Measurements from ENCODE around the gene SCN7A. TPM values are rescaled to one million over a fixed set of nuclear protein-coding genes. Genes with fewer than 3 reads are reported as not detected.

Gene SCN7A
- total RNA-seq, 5 donors from 2014 or later (not counting 1 experiment from before 2014, with no cell fraction given) = 0.03 to 0.09 TPM; not detected in 3

GRCh38 chr2:166393008-166393407 lies 101.0 kb downstream of the SCN7A start:
- H3K36me3 Mint-ChIP-seq = no peaks in the 10 kb centered on the region
- ChIA-PET POLR2A (no interaction called here), CTCF (no interaction called here)
- Histone ChIP-seq H3K36me3 (ENCODE audit: control insufficient read depth in 2 of 2, extremely low read depth in 1 of 2, insufficient read depth in 1 of 2, low read length in 1 of 2) (no peaks in the 10 kb centered on the region), H3K4me1 (ENCODE audit: control insufficient read depth in 1 of 2, extremely low read depth in 1 of 2, insufficient read depth in 2 of 2, low read length in 2 of 2) (no peaks in the 10 kb centered on the region), H3K9me3 (no peaks in the 10 kb centered on the region), H3K27me3 (replicated peaks in 1 of 2; ENCODE audit: control insufficient read depth in 2 of 2, extremely low read depth in 1 of 2, insufficient read depth in 2 of 2, low read length in 1 of 2) (no peaks in the 10 kb centered on the region), H3K4me3 (ENCODE audit: control insufficient read depth in 1 of 2, extremely low read depth in 1 of 2, low read length in 1 of 2) (no peak overlapping the region), H3K27ac (ENCODE audit: low read length) (no peak overlapping the region)
- DNase-seq (no peak), ATAC-seq (replicated peaks in 1 of 4) (no peak)
- WGBS (ENCODE audit: insufficient coverage) = 85% methylated on average over 2 of the region's 3 CpGs
- H3K9me3 Mint-ChIP-seq = peaks cover 0 to 4% (median 2%) of the 10 kb centered on the region in 3 donors
- H3K27ac Mint-ChIP-seq = no peak overlapping the region
- H3K4me1 Mint-ChIP-seq = no peaks in the 10 kb centered on the region
- H3K27me3 Mint-ChIP-seq = peaks cover 0 to 4% of the 10 kb centered on the region in 2 donors
- no peak overlapping the region for H3K4me3 Mint-ChIP-seq

DNA sequence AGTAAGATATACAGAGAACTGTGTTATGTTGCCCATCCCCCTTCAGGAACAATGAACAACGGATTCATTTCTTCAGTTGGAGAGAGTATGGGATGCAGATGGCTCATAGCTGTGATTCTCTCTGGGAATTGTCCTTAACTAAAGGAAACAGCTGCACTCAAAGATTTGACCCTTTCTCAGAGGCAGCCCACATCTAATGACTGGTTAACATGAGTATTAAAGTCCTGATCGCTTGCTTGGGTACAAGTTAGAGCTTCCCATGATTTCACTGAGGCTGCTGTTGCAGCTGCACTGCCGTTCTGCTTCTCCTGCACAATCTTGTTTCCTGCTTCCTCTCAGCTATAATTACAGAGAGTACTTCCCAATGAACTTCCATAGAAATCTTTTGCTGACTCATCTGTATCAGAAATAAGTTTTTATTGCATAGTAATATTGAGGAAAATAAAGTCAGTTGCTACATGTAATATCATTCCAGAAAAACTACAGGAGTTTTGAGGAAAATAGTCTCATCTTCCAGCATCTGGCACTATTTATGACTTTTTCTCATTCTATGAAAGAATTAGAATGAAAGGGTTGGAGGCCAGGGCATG lies 105.5 kb downstream of the SCN7A start:
- H3K9me3 ChIP-seq = no peaks in the 10 kb centered on the region
- Mint-ChIP-seq H3K4me1 (no peaks in the 10 kb centered on the region), H3K4me3 (no peak overlapping the region), H3K36me3 (no peaks in the 10 kb centered on the region), H3K9me3 (peaks cover 0 to 4% (median 2%) of the 10 kb centered on the region in 3 donors), H3K27me3 (no peaks in the 10 kb centered on the region), H3K27ac (no peak overlapping the region)
- H3K27me3 ChIP-seq (replicated peaks in 1 of 2; ENCODE audit: control insufficient read depth in 2 of 2, extremely low read depth in 1 of 2, insufficient read depth in 2 of 2, low read length in 1 of 2) = no peaks in the 10 kb centered on the region
- no peak overlapping the region for H3K4me3 ChIP-seq (ENCODE audit: control insufficient read depth in 1 of 2, extremely low read depth in 1 of 2, low read length in 1 of 2)
- no peaks in the 10 kb centered on the region for H3K36me3 ChIP-seq (ENCODE audit: control insufficient read depth in 2 of 2, extremely low read depth in 1 of 2, insufficient read depth in 1 of 2, low read length in 1 of 2)
- H3K27ac ChIP-seq (ENCODE audit: low read length) = no peak overlapping the region
- ChIA-PET POLR2A (no interaction called here), CTCF (no interaction called here)
- 71% methylated on average over 2 of the region's 3 CpGs for WGBS (ENCODE audit: insufficient coverage)
- DNase-seq = no peak
- H3K4me1 ChIP-seq (ENCODE audit: control insufficient read depth in 1 of 2, extremely low read depth in 1 of 2, insufficient read depth in 2 of 2, low read length in 2 of 2) = no peaks in the 10 kb centered on the region
- no peak for ATAC-seq (replicated peaks in 1 of 4)

DNA sequence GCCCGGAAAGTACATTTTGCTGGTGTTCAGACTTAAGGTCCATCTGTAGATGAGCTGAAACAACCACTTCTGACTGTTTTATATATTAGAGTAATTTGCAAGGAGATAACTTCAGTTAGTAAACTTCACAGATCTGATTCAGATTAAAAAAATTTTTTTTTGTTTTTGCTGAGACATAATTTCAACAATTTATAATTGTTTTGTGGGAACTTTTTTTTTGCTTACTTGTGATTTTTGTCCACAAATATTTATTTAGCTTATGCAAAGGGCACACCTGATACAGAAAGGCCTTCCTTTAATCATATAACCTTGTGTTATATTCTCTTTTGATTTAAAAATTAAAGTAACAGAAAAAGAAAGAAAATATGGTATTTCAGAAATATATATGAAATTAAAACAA lies 108.7 kb downstream of the SCN7A start:
- peaks cover 0 to 4% (median 2%) of the 10 kb centered on the region in 3 donors for H3K9me3 Mint-ChIP-seq
- H3K9me3 ChIP-seq = no peaks in the 10 kb centered on the region
- H3K27me3 Mint-ChIP-seq = peaks cover 0 to 5% of the 10 kb centered on the region in 2 donors
- no peak overlapping the region for H3K27ac Mint-ChIP-seq
- no peak for DNase-seq
- no peaks in the 10 kb centered on the region for H3K36me3 Mint-ChIP-seq
- H3K36me3 ChIP-seq (ENCODE audit: control insufficient read depth in 2 of 2, extremely low read depth in 1 of 2, insufficient read depth in 1 of 2, low read length in 1 of 2) = no peaks in the 10 kb centered on the region
- no peak overlapping the region for H3K4me3 ChIP-seq (ENCODE audit: control insufficient read depth in 1 of 2, extremely low read depth in 1 of 2, low read length in 1 of 2)
- WGBS (ENCODE audit: insufficient coverage) = no CpG with 5 or more reads among the region's 1 CpG
- no peak overlapping the region for H3K27ac ChIP-seq (ENCODE audit: low read length)
- ChIA-PET CTCF (interaction anchor here in 1 of 2 donors (0.7 kb wide), 1 partner anchor 11 kb away, joined by 3 read pairs; no protein-coding TSS in a partner anchor), POLR2A (no interaction called here)
- no peaks in the 10 kb centered on the region for H3K4me1 ChIP-seq (ENCODE audit: control insufficient read depth in 1 of 2, extremely low read depth in 1 of 2, insufficient read depth in 2 of 2, low read length in 2 of 2)
- no peaks in the 10 kb centered on the region for H3K4me1 Mint-ChIP-seq
- H3K27me3 ChIP-seq (replicated peaks in 1 of 2; ENCODE audit: control insufficient read depth in 2 of 2, extremely low read depth in 1 of 2, insufficient read depth in 2 of 2, low read length in 1 of 2) = no peaks in the 10 kb centered on the region
- no peak overlapping the region for H3K4me3 Mint-ChIP-seq
- no peak for ATAC-seq (replicated peaks in 1 of 4)

DNA sequence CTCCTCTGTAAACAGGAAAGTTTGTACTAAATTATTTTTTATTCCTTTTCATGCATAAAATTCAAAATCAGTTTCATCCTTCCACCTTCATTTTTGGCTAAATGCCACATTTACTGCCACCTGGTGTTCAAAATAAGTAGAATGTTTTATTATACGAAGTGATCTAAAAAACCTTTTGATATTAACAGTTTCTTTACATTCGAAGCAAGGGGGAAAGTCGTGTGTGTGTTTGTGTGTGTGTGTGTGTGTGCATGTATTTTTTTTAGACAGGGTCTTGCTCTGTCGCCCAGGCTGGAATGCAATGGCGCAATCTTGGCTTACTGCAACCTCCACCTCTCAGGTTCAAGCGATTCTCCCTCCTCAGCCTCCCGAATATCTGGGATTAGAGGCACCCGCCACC lies 109.3 kb downstream of the SCN7A start:
- no peaks in the 10 kb centered on the region for H3K36me3 Mint-ChIP-seq
- CTCF ChIA-PET = no interaction called here

DNA sequence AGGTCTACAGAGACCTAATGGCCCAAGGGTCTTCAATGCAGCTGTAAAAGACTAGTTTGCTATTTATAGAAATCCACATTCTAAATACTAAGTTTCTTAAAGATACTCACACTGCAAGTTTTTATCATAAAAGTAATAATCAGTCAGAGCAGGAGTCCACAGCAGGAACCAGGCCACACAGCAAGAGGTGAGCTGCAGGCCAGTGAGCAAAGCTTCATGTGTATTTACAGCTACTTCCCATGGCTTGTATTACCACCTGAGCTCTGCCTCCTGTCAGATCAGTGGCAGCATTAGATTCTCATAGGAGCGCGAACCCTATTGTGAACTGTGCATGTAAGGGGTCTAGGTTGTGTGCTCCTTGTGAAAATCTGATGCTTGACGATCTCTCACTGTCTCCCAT lies 111.6 kb downstream of the SCN7A start:
- no peaks in the 10 kb centered on the region for H3K36me3 ChIP-seq (ENCODE audit: control insufficient read depth in 2 of 2, extremely low read depth in 1 of 2, insufficient read depth in 1 of 2, low read length in 1 of 2)
- ChIA-PET POLR2A (no interaction called here), CTCF (no interaction called here)
- H3K9me3 Mint-ChIP-seq = no peaks in the 10 kb centered on the region
- ATAC-seq (replicated peaks in 1 of 4) = no peak
- peaks cover 3 to 5% of the 10 kb centered on the region in 2 donors for H3K27me3 Mint-ChIP-seq
- H3K36me3 Mint-ChIP-seq = no peaks in the 10 kb centered on the region
- no peak overlapping the region for H3K27ac Mint-ChIP-seq
- peaks cover 0 to 2% of the 10 kb centered on the region in 2 experiments for H3K27me3 ChIP-seq (replicated peaks in 1 of 2; ENCODE audit: control insufficient read depth in 2 of 2, extremely low read depth in 1 of 2, insufficient read depth in 2 of 2, low read length in 1 of 2)
- H3K4me1 Mint-ChIP-seq = no peaks in the 10 kb centered on the region
- no peak overlapping the region for H3K4me3 Mint-ChIP-seq
- H3K4me3 ChIP-seq (ENCODE audit: control insufficient read depth in 1 of 2, extremely low read depth in 1 of 2, low read length in 1 of 2) = no peak overlapping the region
- H3K4me1 ChIP-seq (ENCODE audit: control insufficient read depth in 1 of 2, extremely low read depth in 1 of 2, insufficient read depth in 2 of 2, low read length in 2 of 2) = no peaks in the 10 kb centered on the region
- H3K27ac ChIP-seq (ENCODE audit: low read length) = no peak overlapping the region
- no peak for DNase-seq
- no peaks in the 10 kb centered on the region for H3K9me3 ChIP-seq
- no CpG with 5 or more reads among the region's 3 CpGs for WGBS (ENCODE audit: insufficient coverage)

More for the DNA sequence above, 109.3 kb downstream of the SCN7A start:
- ATAC-seq (replicated peaks in 1 of 4) = no peak
- H3K4me3 ChIP-seq (ENCODE audit: control insufficient read depth in 1 of 2, extremely low read depth in 1 of 2, low read length in 1 of 2) = no peak overlapping the region
- no peak overlapping the region for H3K27ac Mint-ChIP-seq
- POLR2A ChIA-PET = no interaction called here
- H3K9me3 ChIP-seq = no peaks in the 10 kb centered on the region
- WGBS (ENCODE audit: insufficient coverage) = 86% methylated on average over 1 of the region's 8 CpGs
- no peaks in the 10 kb centered on the region for H3K4me1 Mint-ChIP-seq
- H3K27me3 ChIP-seq (replicated peaks in 1 of 2; ENCODE audit: control insufficient read depth in 2 of 2, extremely low read depth in 1 of 2, insufficient read depth in 2 of 2, low read length in 1 of 2) = no peaks in the 10 kb centered on the region
- no peaks in the 10 kb centered on the region for H3K9me3 Mint-ChIP-seq
- H3K27ac ChIP-seq (ENCODE audit: low read length) = no peak overlapping the region
- no peaks in the 10 kb centered on the region for H3K4me1 ChIP-seq (ENCODE audit: control insufficient read depth in 1 of 2, extremely low read depth in 1 of 2, insufficient read depth in 2 of 2, low read length in 2 of 2)
- no peaks in the 10 kb centered on the region for H3K36me3 ChIP-seq (ENCODE audit: control insufficient read depth in 2 of 2, extremely low read depth in 1 of 2, insufficient read depth in 1 of 2, low read length in 1 of 2)
- H3K4me3 Mint-ChIP-seq = no peak overlapping the region
- DNase-seq = peak in 1 of 35 experiments; percentile 9
- H3K27me3 Mint-ChIP-seq = peaks cover 0 to 5% of the 10 kb centered on the region in 2 donors

GRCh38 chr2:166380615-166381014 lies 113.4 kb downstream of the SCN7A start:
- no CpG with 5 or more reads among the region's 1 CpG for WGBS (ENCODE audit: insufficient coverage)
- DNase-seq = no peak
- Histone ChIP-seq H3K36me3 (ENCODE audit: control insufficient read depth in 2 of 2, extremely low read depth in 1 of 2, insufficient read depth in 1 of 2, low read length in 1 of 2) (no peaks in the 10 kb centered on the region), H3K27me3 (replicated peaks in 1 of 2; ENCODE audit: control insufficient read depth in 2 of 2, extremely low read depth in 1 of 2, insufficient read depth in 2 of 2, low read length in 1 of 2) (peaks cover 2 to 8% of the 10 kb centered on the region in 2 experiments), H3K9me3 (no peaks in the 10 kb centered on the region), H3K4me1 (ENCODE audit: control insufficient read depth in 1 of 2, extremely low read depth in 1 of 2, insufficient read depth in 2 of 2, low read length in 2 of 2) (peaks cover 0 to 8% of the 10 kb centered on the region in 2 experiments), H3K4me3 (ENCODE audit: control insufficient read depth in 1 of 2, extremely low read depth in 1 of 2, low read length in 1 of 2) (no peak overlapping the region), H3K27ac (ENCODE audit: low read length) (no peak overlapping the region)
- Mint-ChIP-seq H3K9me3 (no peaks in the 10 kb centered on the region), H3K27me3 (peaks cover 12% of the 10 kb centered on the region in 2 donors), H3K4me3 (no peak overlapping the region), H3K4me1 (peaks cover 0 to 10% (median 4%) of the 10 kb centered on the region in 3 donors), H3K36me3 (no peaks in the 10 kb centered on the region), H3K27ac (no peak overlapping the region)
- ATAC-seq (replicated peaks in 1 of 4) = no peak
- CTCF ChIA-PET = no interaction called here
- POLR2A ChIA-PET = no interaction called here

Measured in T-cell (primary cell).